Right ventricle myocardium superior (tissue), 1 donor: ENCODE data around the gene RBBP7. TPM values are rescaled to one million over a fixed set of nuclear protein-coding genes. Genes with fewer than 3 reads are reported as not detected.
"Not testable (repeated sequence)": the region's sequence is repeated elsewhere in the genome, so short reads cannot be mapped to it uniquely, and the experiment has no call there.

Experiments used
- ATAC-seq: fragments of 200-7000 bp; cut with Tn5 transposase; one replicate; pipeline ENCODE4 v1.9.1; 2020; ENCODE audit warnings: mild to moderate bottlenecking; ENCODE audit not compliant: poor library complexity
- DNase-seq: peaks from one replicate; pipeline ENCODE4 v3.0.0-alpha.2; 2020
- intact Hi-C: fragments of 100-400 bp; cut with DNase I; formaldehyde crosslinking; loops from one replicate; pipeline ENCODE4 v1.11.2; 2022
- total RNA-seq: library from RNA; stranded (reverse); fragmentation: NEBNext Ultra II Directional; extraction: Animal tissue kit (Norgen Biotek cat#: 25700); gene quantifications from one replicate; pipeline ENCODE4 v1.2.1, GENCODE V29; 2021
- donor health status: DM: no; HTN: yes; CAD: no; lungs with severe emphysema.

The RBBP7 gene
- total RNA-seq, 1 donor from 2014 or later, result 110 TPM

GRCh38 chrX:16870862-16871815, 977 bp upstream of the RBBP7 start:
- peak; percentile 38 for ATAC-seq
- DNase-seq, result no peak
- intact Hi-C loops, result no loop called here

GRCh38 chrX:16869393-16870094, 618 bp downstream of the RBBP7 start:
- ATAC-seq, result peak; percentile 4

GRCh38 chrX:16868920-16869319, 1.2 kb downstream of the RBBP7 start:
- no peak for DNase-seq
- no peak for ATAC-seq
- intact Hi-C loops, result no loop called here

More at GRCh38 chrX:16869393-16870094, 618 bp downstream of the RBBP7 start:
- intact Hi-C loops, result no loop called here
- DNase-seq, result no peak

- intact Hi-C loops, result no loop called here
- ATAC-seq, result no peak
- no peak for DNase-seq
Observed at GRCh38 chrX:16867947-16868346, 2.2 kb downstream of the RBBP7 start.

- intact Hi-C loops, result no loop called here
- ATAC-seq (no peak), DNase-seq (no peak)
Observed at GRCh38 chrX:16862829-16863228, 7.3 kb downstream of the RBBP7 start.

GRCh38 chrX:16856744-16857143, 13.4 kb downstream of the RBBP7 start:
- ATAC-seq, result no peak
- no peak for DNase-seq
- intact Hi-C loops, result no loop called here

- DNase-seq, ATAC-seq, intact Hi-C loops: not testable (repeated sequence)
Observed at GRCh38 chrX:16856076-16856404, 14.1 kb downstream of the RBBP7 start.

GRCh38 chrX:16855363-16856075, 14.6 kb downstream of the RBBP7 start:
- ATAC-seq (no peak), DNase-seq (no peak)
- intact Hi-C loops, result no loop called here

- DNase-seq, result no peak
- intact Hi-C loops, result no loop called here
Observed at GRCh38 chrX:16853537-16853936, 16.6 kb downstream of the RBBP7 start.

GRCh38 chrX:16852617-16853179, 17.5 kb downstream of the RBBP7 start:
- intact Hi-C loops, result no loop called here
- DNase-seq (no peak), ATAC-seq (no peak)

More at GRCh38 chrX:16853537-16853936, 16.6 kb downstream of the RBBP7 start:
- ATAC-seq, result no peak

GRCh38 chrX:16851827-16852226, 18.3 kb downstream of the RBBP7 start:
- DNase-seq, result no peak
- ATAC-seq, result no peak
- intact Hi-C loops, result no loop called here

GRCh38 chrX:16851421-16851820, 18.7 kb downstream of the RBBP7 start:
- intact Hi-C loops, result no loop called here
- DNase-seq, result no peak
- ATAC-seq, result no peak

- ATAC-seq, result no peak
- intact Hi-C loops, result no loop called here
Observed at GRCh38 chrX:16848541-16848940, 21.6 kb downstream of the RBBP7 start.

GRCh38 chrX:16845686-16846085, 24.5 kb downstream of the RBBP7 start:
- intact Hi-C loops, result no loop called here
- no peak for ATAC-seq
- DNase-seq, result no peak

More at GRCh38 chrX:16848541-16848940, 21.6 kb downstream of the RBBP7 start:
- DNase-seq, result no peak

GRCh38 chrX:16843208-16843909, 26.8 kb downstream of the RBBP7 start:
- no peak for ATAC-seq
- DNase-seq, result no peak
- intact Hi-C loops, result no loop called here

- no peak for ATAC-seq
- intact Hi-C loops, result no loop called here
- no peak for DNase-seq
Observed at GRCh38 chrX:16842684-16843083, 27.5 kb downstream of the RBBP7 start.

- intact Hi-C loops, result no loop called here
- DNase-seq (no peak), ATAC-seq (no peak)
Observed at GRCh38 chrX:16839852-16840460, 30.2 kb downstream of the RBBP7 start.
